GM21529 (cell line): ENCODE results near the gene ILKAP.
"Not testable (repeated sequence)": the region's sequence is repeated elsewhere in the genome, so short reads cannot be mapped to it uniquely, and the experiment has no call there.

ENCODE experiments used
- ATAC-seq: cut with Tn5 transposase; IDR thresholded peaks from one replicate; pipeline ENCODE4 v1.9.1; 2021; ENCODE audit not compliant: unreplicated experiment

Gene ILKAP

DNA sequence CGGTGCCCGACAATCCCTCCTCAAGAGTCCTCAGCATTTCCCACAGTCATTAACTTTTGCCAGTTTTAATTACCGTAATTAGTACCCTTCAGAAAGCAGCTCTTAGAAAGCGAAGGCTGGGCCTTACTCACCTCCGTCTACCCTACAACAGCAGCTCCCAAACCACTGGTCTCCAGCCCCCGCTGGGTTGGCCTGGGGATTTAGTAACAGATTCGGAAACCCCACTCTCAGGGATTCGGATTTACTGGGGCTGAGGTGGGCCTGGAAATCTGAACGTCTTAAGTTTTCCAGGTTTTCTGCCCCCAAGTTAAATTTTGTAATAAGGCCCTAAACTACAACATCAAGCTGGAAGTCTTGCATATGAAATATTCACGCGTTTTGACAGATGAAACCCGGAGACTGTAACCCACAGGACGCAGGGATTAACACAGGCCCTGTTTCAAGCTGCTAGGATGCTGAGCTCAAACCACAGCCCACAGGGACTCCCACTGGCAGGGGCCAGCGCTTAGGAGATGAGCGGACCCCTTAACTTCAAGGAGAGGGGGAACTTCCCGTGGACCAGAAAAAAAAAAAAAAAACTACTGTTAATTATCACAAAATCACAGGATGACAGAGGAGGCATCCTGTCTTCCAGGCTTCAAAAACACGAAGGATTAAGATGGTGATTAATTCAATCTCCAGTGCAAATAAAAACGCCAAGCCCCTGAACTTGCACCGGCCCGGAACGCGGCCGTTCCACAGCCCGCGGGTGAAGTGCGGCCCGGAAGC, 985 bp downstream of the ILKAP start:
- ATAC-seq = no peak

DNA sequence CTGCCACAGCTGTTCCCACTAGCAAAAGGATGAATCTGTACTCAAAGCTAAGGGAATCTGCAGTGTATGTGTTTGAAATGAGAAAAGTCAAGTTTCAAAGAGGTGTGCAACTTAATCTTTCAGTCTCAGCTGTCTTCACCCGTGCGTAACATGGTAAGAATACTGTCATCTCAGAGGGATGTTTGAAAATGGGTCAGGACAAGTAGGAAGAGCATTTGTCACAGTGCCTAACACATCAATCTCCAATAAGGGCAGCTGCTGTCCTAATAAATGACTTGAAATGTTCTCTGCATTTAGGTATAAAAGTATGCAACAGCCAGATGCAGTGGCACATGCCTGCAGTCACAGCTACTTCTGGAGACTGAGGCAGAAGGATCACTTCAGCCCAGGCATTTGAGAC, 13.1 kb downstream of the ILKAP start:
- no peak for ATAC-seq

DNA sequence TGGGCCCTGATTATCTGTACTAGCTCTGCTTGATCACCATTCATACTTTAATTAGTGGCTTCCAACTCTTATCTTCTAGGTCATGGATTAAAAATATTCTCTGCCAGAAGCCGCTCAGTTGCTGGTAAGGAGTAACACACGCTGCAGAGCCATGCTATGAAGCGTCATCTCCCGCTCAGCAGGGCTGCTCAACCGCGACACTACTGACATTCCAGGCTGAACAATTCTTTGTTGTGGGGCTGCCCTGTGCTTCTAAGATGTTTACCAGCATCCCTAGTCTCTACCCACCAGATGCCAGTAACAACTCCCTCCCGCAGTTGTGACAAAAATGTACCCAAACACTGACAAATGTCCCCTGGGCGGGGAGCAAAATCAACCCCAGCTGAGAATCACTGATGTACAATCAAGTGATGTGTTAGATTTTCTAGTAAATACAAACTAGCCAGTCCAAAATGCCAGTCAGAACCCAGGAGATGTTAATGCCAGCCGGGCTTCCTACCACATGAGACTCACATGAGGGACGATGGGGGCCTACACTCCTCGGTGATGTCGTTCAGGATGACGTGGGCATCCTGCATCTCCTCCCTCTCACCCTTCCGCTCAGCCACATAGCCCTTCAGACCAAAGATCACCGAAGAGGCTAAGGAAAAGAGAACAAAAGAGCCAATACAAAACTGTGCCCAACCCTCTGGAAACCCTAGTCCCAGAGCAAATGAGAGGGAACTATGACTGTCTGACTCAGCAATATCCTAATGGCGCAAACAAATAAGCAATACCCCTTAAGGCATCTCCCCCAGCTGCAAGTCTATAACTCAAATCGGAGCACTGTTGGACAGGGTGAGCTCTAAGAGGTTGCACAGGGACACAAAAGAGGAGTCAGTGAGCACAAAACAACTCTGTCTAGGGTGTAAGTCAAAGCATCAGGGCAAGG, 15.6 kb downstream of the ILKAP start:
- ATAC-seq = no peak

GRCh38 chr2:238183821-238184220, 19.7 kb downstream of the ILKAP start:
- ATAC-seq = no peak

GRCh38 chr2:238182362-238182761, 21.1 kb downstream of the ILKAP start:
- no peak for ATAC-seq

GRCh38 chr2:238180554-238180953, 22.9 kb downstream of the ILKAP start:
- no peak for ATAC-seq

DNA sequence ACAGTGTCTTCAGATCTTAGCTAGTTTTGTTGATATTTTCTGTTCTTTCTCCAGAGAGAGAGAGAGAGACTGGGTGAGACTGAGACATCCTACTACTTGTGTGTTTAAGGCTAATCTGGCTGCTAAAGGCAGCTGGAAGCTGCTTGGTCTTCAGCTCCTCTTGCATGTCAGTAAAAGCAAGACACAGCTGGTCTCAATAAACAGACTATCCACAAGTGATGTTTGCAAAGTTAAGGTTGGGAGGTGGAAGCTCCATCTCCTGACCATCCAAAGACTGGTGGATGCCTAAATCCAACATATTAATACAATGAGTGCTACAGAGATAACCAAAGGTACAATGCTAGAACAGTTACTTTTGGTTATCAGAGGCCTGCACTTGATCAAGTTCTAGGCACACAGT, 26.9 kb downstream of the ILKAP start:
- ATAC-seq = no peak

- ATAC-seq = no peak
Measured at GRCh38 chr2:238174701-238175100, 28.8 kb downstream of the ILKAP start.

DNA sequence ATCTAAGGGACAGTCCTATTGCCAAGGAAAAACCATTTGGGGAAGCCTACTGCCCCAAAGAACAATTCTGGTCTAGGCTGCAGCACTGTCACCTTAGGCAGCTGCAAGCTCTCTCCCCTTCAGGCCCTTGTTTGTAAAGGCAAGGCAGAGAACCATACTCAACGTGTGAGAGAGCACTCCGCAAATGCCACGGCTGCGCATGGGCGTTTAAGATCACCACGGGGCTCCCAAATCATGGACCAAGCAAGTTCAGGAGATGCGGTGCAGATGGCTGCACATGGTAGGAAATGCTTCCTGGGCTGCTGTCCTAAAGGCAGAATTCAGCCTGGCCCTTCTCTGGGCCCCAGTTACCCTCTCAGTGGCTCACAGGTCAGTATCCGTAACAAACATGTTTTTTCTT, 29.2 kb downstream of the ILKAP start:
- ATAC-seq = no peak

- ATAC-seq = no peak
Measured at GRCh38 chr2:238173692-238174091, 29.8 kb downstream of the ILKAP start.

GRCh38 chr2:238172439-238172838, 31.1 kb downstream of the ILKAP start:
- ATAC-seq = no peak

- ATAC-seq = no peak
Measured at GRCh38 chr2:238171575-238172187, 31.8 kb downstream of the ILKAP start.

DNA sequence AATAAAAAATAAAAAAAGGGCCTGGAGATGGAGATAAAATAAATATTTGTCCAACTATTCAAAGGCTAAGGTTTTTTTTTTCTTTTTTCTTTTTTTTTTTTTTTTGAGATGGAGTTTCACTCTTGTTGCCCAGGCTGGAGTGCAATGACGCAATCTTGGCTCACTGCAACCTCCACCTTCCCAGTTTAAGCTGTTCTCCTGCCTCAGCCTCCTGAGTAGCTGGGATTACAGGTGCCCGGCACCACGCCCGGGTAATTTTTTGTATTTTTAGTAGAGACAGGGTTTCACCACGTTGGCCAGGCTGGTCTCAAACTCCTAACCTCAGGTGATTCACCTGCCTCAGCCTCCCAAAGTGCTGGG, 32.4 kb downstream of the ILKAP start:
- not testable (repeated sequence) for ATAC-seq

DNA sequence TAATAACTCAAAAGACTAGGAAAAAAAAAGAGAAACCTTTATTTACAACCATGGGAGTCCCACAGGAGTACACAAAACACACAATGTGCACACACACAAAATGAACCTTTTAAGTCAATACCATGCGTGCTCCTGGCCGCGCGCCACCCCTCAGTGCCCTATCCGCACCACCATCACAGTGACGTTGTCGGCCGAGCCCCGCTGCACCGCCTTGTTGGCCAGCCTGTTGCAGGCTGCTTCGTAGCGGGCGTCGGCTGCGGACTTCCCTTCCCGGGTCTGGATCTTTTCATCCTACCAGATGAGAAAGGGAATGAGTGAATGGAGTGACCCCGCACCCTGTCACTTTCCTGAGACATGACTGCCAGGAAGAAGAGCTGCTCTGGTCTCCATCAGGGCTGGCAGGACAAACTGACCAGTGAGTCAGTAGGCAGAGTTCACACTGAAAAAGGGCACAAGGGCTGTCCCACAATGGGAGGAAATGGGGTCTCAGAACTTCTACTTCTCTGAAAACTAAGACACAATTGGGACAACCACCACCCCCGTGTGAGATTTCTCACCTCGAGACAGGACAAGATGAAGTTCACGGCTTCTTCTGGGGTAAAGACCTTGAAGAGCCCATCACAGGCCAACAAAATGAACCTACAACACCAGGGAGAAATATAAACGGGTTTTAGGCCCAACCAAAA, 33.0 kb downstream of the ILKAP start:
- no peak for ATAC-seq

GRCh38 chr2:238169708-238170251, 33.7 kb downstream of the ILKAP start:
- ATAC-seq = no peak

GRCh38 chr2:238169048-238169707, 34.3 kb downstream of the ILKAP start:
- no peak for ATAC-seq

DNA sequence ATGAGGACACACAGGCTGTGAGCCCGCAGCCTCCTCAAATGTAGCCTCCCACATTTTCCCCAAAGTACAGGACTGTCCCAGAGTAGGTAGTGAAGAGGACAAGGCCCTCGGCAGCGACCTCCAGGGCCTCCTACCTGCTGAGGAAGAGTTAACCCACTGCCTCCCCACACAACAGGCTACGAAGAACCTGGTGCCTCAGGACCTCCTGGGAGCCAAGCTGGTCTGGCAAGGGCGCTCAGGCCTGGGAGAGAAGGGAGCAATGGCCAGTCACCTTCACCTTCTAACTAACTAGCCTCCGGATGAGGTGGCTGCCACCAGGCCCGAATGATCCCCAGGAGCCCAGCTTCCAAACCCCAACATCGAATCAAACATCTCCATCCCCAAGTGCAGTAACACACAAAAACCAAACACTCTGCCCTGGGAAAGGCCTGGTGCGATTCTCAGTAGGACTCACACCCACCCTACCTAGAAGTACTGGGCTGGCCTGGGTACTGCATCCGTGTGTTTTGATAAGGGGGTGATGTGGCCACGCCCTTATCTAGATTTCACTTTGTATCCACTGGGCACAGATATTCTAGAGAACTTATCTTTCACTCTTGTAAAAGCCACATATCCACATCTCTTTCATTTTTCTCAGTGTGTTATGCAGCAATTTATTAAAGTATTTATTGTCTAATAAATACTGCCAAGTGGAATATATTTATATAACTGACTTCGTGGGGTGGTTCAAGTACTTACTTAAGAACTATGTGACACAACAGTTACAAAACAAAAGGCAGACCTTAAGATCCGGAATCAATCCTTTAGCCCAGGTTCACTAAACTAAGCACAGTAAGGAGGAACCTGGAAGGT, 35.1 kb downstream of the ILKAP start:
- ATAC-seq = no peak

GRCh38 chr2:238167761-238168160, 35.7 kb downstream of the ILKAP start:
- ATAC-seq = no peak

GRCh38 chr2:238167344-238167715, 36.2 kb downstream of the ILKAP start:
- no peak for ATAC-seq
